HG03064 (cell line): Measurements from ENCODE around the gene DNAI1.
"Not testable (repeated sequence)": the region's sequence is repeated elsewhere in the genome, so short reads cannot be mapped to it uniquely, and the experiment has no call there.

Experiments
- ATAC-seq: cut with Tn5 transposase; IDR thresholded peaks from one replicate; pipeline ENCODE4 v1.9.1; 2021; ENCODE audit warnings: low read depth; ENCODE audit not compliant: unreplicated experiment

DNAI1 gene

GRCh38 chr9:34532041-34532440, 73.4 kb downstream of the DNAI1 start:
- not testable (repeated sequence) for ATAC-seq

DNA sequence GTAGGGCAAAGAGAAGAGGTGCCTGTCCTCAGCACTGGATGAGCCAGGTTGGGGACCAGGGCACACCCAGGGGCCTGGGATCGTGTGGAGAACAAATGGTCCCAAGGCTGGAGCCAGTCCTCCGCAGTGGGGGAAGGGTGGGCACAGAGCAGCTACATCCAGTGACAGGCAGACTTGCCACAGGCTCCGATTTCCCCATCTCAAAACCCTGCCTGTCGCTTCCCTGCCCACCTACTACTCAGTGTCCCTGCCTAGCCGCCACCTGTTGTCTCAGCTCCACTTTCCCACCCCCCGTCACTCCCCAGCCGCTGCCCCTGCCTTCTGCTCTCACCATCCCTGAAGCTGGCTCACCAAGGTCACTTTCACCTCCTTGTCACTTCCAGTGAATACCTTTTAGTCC, 78.1 kb downstream of the DNAI1 start:
- ATAC-seq, result no peak

DNA sequence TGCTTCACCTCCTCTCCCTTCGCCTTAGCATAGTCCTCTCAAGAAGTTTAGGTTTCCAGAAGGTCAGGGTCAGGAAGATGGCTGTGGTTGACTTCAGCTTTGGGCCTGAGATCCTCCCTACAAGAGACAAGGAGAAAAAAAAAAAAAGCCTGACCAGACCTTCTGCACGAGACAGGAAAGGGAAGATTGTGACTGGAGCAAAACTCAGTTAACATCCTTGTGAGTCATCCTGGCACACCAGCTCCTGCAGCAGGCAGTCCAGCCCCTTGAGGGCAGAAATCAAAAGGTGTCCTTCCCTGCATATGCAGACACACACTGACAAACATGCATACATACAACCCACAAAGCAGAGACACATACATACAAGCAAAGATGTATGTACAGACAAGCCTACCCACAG, 82.2 kb downstream of the DNAI1 start:
- no peak for ATAC-seq

DNA sequence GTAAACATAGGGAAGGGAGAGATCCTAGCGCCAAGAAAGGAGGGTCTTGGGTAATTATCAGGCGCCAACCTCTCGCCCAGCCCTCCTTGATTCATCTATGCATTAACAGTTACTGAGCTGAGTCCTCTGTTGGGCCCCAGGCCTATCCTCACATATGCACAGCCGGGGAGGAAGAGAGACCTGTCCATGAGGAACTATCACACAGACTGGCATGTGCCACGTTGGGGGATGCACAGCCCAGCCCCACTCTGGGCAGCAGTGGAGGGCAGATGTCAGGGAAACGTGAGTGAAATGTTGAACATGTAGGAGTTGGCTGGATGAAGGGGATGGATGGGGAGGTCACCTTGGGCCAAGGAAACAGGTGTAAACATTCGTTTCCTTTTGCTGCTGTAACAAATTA, 82.9 kb downstream of the DNAI1 start:
- ATAC-seq, result no peak

DNA sequence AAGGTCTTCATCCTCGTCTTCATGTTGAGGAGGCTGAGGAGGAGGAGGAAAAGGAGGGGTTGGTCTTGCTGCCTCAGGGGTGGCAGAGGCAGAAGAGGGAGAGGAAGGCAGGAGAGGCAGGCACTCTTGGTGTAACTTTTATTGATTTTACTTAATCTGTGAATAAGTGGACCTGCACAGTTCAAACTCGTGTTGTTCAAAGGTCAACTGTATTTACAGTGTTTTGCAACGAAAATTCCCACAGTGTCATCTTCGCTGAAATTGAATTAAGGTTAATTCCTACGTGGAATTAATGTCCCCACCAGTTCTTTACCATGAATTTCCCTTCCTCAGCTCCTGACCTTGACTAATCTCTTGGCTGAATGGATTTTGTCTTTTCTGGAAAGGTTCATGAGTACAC, 85.4 kb downstream of the DNAI1 start:
- no peak for ATAC-seq

- no peak for ATAC-seq
These were observed 86.9 kb downstream of the DNAI1 start for GRCh38 chr9:34545497-34545896.

GRCh38 chr9:34546102-34546833, 87.7 kb downstream of the DNAI1 start:
- no peak for ATAC-seq

- ATAC-seq, result no peak
These were observed 88.5 kb downstream of the DNAI1 start for GRCh38 chr9:34546834-34547827.

- no peak for ATAC-seq
These were observed 89.5 kb downstream of the DNAI1 start for GRCh38 chr9:34547960-34548611.

GRCh38 chr9:34549407-34549732, 90.8 kb downstream of the DNAI1 start:
- no peak for ATAC-seq

- ATAC-seq, result no peak
These were observed 91.5 kb downstream of the DNAI1 start for GRCh38 chr9:34550016-34550680.

GRCh38 chr9:34550681-34551270, 92.2 kb downstream of the DNAI1 start:
- no peak for ATAC-seq

DNA sequence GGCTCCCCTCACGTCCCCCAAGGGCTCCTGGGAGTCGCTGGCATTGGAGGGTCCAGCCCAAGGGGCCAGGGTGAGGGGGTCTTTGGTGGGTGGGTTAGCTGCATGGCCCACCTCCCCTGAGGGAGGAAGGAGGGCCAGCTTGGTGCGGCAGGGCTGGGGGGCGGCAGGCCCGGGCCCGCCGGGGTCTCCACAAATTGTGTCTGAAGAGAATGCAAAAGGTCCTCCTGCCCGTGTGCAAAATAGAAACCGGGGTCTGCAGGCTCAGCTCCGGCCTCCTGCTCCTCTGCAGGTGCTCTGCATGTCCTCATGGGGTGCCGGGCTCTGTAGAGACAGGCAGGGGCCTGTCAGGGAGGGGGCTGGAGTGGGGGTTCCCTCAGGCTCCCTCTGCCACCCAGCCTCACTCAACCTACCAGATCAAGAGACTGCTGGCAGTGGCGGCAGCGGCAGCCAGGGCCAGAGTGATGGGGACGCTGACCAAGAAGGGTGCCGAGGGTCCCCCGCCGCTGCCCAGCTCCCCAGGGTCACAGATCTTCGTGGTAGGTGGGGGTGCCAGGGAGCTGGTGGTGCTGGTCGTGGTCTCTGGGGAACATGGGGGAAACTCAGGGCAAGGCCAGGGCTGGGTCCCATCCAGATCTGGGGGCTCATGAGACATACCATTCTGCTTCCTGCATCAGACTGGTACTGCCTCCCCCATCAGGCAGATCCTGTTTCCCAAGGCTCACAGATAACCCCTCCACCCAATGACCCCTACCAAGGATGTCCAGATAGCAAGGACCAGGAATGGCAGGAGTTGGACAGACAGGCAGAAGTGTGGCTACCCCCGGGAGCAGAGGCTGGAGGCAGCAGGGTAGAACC, 93.4 kb downstream of the DNAI1 start:
- ATAC-seq, result no peak

DNA sequence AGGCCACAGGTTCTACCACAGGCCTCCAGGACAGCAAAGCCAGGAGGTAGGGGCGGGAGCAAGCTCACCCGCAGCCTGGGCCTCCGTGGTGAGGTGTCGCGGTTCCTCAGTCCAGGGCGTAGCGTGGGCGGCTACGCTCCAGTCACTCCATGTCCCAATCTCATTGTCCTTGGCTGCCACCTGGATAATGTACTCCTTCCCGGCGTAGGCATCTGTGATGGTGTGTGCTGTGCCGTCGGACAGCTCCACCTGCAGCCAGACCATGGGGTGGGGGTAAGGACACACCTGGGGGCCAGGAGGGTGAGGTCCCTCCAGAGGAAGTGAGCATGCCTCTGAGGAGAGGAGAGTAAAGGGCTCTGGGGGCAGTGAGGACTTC, 94.0 kb downstream of the DNAI1 start:
- ATAC-seq, result no peak

DNA sequence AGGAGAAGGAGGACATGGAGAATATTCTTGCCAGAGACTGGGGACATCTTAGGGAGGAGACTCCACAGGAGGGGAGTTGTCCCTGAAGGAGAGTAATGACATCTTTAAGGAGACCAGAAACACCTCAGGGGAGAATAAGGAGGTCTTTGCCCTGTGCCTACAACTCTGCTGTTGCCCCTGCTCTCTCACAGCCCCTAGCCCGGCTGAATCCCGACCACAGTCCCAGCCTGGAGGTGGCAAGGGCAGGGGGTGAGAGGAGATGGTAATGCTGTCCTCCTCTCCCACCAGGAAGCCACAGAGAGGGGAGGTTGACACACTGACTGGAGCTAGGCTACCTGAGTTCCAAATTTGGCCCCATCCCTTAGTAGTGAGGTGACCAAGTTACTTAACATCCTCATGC, 94.4 kb downstream of the DNAI1 start:
- ATAC-seq, result no peak

DNA sequence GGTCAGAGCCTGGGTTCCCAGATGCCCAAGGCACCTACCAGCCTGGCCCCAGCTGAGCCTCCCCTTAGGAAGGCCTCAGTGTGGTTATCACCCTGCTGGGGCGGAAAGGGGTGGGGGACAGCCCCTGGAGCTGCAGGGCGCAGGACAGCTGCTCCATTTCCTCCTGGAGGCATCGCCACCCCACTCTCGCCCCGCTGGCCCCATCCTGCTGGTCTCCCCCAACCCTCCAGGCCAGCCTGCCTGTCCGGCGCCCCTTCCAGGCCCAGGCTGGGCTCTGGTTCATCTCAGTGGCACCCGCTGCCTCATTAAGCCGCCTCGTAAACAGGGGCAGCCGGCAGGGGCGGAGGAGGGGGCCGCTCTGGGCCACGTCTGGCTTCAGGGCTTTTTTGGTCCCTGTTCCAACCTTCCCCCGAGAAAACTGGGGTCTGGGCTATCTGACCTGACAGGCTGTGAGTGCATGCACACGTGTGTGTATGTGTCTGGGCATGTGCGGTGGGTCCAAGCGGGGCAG, 95.0 kb downstream of the DNAI1 start:
- no peak for ATAC-seq

DNA sequence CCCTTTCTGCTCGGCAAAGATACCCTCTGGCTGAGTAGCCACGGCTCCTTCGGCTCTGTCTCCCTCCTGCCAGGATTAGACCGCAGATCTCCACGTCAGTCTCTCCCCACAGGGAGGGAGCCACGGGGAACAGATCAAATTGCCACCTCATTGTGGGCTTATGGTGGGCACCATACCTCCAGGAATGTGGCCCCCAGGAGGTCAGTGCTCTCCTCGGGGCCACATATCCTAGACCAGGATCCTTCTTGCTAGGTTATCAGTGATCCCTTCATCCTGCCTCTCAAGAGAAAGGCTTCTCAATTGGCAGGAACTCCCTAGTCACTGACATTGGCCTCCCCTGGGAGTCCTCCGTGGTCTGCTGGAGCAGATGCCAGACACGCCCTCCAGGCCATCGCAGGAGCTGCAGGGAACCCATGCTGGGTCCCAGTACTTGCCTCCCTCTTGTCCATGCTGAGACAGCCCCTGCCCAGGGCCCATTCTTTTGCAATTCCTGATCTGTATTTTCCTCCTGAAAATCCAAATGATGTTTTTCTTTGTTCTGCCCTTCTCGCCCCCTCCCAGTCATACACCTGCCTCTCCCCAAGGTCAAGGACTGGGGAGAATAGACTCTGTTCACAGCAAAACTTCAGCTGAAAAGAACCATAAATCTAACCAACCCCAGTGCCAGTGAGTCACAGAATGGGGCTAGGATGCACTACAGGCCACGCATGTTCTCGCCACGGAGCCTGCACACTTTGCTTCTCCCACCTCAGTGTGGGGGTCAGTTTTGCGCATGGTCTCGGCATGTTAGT, 95.8 kb downstream of the DNAI1 start:
- no peak for ATAC-seq

GRCh38 chr9:34555002-34555348, 96.4 kb downstream of the DNAI1 start:
- no peak for ATAC-seq

- no peak for ATAC-seq
These were observed 96.9 kb downstream of the DNAI1 start for GRCh38 chr9:34555500-34555899.
